HG02763 (cell line): ENCODE data around the gene GRIN3B.

Experiments used
- ATAC-seq: cut with Tn5 transposase; IDR thresholded peaks from one replicate; pipeline ENCODE4 v1.9.1; 2021; ENCODE audit warnings: mild to moderate bottlenecking, moderate library complexity; ENCODE audit not compliant: unreplicated experiment

GRIN3B gene

GRCh38 chr19:1006711-1007398, 6.6 kb downstream of the GRIN3B start:
- ATAC-seq, result no peak

- no peak for ATAC-seq
Measured at GRCh38 chr19:1007399-1008251, 7.4 kb downstream of the GRIN3B start.

DNA sequence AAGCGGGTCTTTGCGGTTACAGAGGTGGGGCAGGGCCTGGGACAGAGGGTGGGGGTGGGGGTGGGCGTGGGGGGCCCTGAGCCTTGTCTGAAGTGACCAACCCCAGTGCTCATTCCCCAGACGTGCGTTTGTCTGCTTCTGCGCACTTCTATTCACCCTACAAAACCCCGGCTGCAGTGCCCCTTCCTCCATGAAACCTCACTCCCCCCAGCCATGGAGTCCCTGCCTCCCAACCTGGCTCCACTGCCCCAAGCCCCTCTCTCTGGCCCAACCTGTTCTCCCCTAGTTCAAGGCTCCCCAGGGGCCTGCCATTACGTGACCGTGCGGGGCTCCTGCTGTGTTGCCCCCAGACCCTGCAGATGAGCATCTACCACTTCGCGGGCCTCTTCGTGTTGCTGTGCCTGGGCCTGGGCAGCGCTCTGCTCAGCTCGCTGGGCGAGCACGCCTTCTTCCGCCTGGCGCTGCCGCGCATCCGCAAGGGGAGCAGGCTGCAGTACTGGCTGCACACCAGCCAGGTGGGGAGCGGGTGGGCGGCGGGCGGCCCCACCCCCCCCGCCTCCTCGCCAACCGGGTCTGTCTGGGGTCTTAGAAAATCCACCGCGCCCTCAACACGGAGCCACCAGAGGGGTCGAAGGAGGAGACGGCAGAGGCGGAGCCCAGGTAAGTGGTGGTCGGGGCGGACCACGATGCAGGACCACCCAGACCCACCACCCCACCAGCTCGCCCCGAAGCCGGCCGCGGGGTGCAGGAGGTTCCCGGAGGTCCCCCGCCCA, 8.2 kb downstream of the GRIN3B start:
- no peak for ATAC-seq

GRCh38 chr19:1009041-1009980, 9.1 kb downstream of the GRIN3B start:
- ATAC-seq, result no peak

GRCh38 chr19:1009981-1010538, 9.8 kb downstream of the GRIN3B start:
- ATAC-seq, result no peak

DNA sequence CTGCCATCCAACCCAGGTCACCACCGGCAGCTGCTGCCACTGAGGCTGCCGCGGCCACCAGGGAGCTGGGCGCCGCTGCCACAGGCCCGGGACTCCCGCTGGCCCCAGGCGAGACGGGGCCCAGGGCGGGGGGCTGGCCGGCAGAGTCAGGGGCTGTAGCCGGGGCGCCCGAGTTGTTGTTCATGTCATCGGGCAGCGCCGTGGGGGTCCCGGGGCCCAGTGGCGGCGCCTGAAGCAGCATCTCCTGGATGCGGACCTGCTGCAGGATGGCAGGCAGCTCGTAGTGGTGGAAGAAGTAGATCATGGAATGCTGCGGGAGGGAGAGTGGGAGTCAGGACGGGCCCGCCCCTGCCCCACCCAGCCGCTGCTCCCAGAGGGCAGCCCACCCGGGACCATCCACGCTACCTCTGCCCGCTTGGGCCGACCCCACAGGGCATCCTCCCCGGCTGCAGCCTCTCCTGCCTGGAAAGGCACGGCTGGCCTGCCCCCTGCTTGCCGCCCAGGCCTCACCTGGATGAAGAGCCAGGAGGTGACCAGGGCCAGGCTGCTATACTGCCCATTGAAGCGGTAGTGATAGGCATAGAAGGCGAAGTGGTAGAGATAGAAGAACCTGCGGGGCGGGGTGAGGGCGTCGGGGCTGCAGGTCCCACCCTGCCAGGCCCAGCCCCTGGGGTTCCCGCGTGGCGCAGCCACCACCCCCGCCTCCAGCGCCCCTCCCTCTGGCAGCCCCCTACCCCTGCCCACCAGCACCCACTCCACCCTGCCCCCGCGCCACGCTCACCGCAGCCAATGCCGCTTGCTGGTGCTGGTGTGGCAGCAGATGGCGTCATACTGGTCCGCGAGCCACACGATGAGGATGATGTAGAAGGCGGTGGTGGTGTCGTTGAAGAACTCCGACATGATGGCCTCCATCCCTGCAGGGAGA, 10.6 kb downstream of the GRIN3B start:
- no peak for ATAC-seq

GRCh38 chr19:1011831-1012333, 11.7 kb downstream of the GRIN3B start:
- ATAC-seq, result no peak

- no peak for ATAC-seq
Measured at GRCh38 chr19:1012334-1012733, 12.1 kb downstream of the GRIN3B start.

DNA sequence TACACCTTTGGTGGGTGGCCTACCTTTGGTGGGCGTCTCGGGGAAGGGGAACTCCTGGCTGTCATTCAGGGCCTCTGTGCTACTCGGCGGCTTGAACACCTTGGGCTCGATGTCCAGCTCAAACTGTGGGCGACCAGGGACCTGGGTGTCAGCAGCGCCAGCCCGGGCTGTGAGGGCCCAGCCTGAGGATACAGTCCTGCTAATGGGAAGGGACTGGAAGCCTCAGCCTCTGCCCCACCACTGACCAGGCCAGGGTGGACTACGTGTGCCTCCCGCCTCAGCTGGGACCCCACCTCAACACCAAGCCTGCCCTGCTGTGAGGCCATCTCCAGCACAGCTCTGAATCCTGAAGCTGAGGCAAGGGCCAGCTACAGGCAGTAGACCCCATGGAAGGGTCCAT, 13.0 kb downstream of the GRIN3B start:
- no peak for ATAC-seq

- no peak for ATAC-seq
Measured at GRCh38 chr19:1014161-1015060, 14.2 kb downstream of the GRIN3B start.

- no peak for ATAC-seq
Measured at GRCh38 chr19:1015061-1015781, 15.0 kb downstream of the GRIN3B start.

DNA sequence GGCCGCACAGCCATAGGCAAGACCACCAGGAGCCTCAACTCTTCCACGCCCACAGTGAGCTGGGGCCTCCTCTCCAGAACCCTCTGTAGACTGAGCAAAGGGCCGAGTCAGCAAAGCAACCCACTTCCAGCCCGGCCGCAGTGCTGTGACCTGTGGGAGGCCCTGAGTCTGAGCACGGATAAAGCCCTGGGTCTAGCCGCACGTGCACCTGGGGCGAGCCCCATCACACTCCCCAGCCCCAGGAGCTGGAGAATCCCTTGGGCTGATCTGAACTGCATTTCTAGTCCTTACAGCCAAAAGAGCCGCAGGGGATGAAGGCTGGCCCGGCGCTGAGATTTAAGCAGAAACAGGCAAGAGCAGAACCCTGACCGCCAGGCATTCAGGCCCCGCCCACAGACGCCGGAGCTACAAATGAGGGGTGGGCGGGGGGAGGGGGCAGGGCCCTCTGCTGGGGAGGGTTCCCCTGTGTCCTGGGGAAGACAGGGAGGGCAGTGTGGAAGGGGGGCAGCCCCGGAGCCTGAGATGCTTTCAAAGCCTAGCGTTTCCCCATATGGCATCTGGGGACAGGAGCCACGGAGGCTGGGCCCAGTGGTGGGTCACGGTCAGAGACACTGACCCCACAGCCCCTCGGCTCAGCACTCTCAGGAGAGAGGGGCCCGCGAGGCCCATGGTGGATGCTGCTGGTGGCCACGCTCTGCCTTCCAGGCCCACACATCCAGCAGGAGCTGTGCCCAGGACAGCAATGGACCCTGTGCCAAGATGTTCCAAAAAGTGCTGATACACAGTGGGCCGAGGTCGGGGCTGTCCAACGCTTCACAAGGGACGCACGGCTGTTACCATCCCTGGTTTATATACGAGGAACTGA, 15.8 kb downstream of the GRIN3B start:
- ATAC-seq, result no peak

- no peak for ATAC-seq
Measured at GRCh38 chr19:1016647-1017114, 16.5 kb downstream of the GRIN3B start.

DNA sequence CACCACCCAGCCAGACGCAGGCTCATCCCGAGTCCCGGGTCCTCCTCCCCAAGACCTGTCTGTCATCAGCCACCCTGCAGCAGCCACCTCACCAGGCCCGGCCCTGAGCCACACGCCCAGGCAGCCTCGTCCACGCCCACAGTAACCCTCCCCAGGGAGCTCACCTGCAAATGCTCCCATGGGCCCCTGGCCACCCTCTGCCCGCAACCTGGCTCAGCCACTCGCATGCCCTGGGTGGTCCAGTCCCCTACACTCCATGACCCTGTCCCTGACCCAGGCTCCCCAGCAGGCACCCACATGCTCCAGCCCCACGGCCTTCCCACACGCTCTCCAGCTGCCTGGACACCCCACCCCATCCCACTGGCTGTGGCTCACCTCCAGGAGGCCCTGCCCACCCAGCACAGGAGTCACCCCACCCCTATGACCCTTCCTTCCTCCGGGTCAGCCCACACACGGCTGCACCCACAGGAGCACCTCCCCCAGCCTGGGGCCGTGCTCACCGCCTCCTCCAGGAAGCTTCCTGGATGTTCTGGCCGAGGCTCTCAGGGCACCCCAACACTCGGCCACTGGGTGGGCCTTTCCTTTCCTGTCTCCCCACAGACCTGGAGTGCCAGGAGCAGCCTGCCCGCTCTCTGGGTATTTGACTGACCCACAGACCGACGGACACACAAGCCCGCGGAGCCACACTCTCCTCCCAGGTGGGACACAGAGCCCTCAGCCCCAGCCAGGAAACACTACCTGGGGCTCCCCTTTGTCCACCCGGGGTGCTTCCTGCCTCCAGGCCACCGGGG, 17.1 kb downstream of the GRIN3B start:
- no peak for ATAC-seq

- no peak for ATAC-seq
Measured at GRCh38 chr19:1017906-1018305, 17.7 kb downstream of the GRIN3B start.
